Measurements from ENCODE around the gene RANBP3L. TPM values are rescaled to one million over a fixed set of nuclear protein-coding genes. Genes with fewer than 3 reads are reported as not detected.

The RANBP3L gene
- total RNA-seq, 1 donor from 2014 or later = not detected

DNA sequence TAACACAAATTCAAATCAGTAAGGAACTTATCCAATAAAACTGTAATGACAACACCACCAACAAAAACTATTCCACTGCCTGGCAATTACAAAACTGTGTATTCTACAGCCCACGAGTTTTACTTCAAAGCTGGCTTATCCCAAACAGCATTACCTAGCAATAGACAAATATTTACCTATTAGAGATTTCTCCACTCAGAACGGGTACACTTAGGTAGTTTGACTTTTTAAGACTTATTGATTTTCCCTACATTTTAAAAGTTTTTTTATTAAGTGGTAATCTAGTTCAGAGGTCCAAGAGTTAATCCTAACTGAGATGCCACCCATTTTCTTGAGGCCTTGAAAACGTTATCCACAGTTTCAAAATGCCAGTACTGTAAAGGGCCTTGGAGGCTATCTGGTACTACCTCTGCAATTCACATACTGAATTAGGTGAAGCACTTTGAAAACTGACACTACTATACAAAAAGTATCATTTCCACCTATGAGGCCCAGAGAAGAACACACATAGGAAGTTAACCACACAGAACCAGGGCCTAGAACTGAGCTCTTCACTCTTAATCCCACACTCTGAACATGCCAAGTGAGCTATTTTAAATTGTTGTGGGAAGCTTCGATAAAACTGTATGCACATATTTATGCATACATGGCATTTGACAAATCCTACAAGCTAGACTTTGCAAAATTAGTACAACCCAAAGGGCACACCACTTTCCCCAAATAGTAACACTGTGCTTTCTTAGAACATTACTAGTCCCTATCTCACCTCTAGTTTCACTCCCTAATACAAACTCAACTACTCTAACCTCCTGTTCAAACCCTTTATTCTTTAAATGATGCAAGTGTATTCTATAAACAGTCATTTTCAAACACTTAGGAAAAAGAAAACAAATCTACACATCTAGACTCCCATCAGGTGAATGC lies 62.1 kb downstream of the RANBP3L start:
- no peak for DNase-seq (ENCODE audit: low spot score in 2 of 2)
- peaks cover 0 to 8% of the 10 kb centered on the region in 2 donors for H3K4me1 ChIP-seq
- no peaks in the 10 kb centered on the region for H3K36me3 ChIP-seq
- no peak for TF ChIP-seq CTCF (IDR thresholded peaks at IDR 0.05)
- H3K27me3 ChIP-seq = no peaks in the 10 kb centered on the region
- H3K9me3 ChIP-seq = no peaks in the 10 kb centered on the region
- peak overlapping the region; percentile 0 to 41 for H3K27ac ChIP-seq
- H3K4me3 ChIP-seq = peak overlapping the region; percentile 65 to 88
- intact Hi-C loops (cut with DNase I) = loop anchor here (5.0 to 10.0 kb wide), 2 partner anchors 155 to 638 kb away; partner anchors contain the start of gene NIPBL

DNA sequence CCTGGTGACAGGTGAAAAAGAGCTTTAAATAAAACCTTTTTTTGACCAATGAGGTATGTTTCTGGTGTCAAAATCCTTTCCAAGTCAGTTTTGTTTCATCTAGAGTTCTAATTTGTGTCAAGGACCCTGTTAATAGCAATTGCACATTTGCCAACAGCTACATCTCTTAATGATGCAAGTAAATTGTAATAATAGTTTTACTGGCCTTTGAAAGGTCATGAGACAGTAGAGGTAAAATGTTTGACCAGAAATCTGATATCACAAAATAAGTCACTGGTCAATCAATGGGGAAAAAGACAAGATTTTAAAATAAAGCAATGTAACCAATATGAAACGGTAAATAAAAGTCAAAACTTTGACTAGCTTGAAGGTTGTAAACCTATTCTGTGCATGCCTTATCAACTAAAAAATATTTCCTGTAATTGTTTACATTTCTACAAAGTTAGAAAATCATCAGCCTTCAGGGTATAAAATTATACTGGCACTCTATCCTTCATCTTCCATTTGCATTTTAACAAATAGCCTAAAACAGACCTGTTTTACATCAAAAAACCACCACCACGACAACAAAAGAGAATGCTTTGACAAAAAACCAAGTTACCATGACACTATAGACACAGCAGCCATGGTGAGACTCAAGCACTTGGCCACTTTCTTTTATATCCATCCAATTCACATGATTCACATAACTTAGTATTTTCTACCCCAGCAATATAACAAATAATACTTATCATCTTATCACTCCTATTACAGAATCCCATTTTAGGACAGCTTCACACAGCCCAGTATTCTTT lies 63.0 kb downstream of the RANBP3L start:
- no peak for TF ChIP-seq CTCF (IDR thresholded peaks at IDR 0.05)
- no peaks in the 10 kb centered on the region for H3K36me3 ChIP-seq
- DNase-seq (ENCODE audit: low spot score in 2 of 2) = no peak
- peak overlapping the region; percentile 30 to 41 for H3K27ac ChIP-seq
- H3K27me3 ChIP-seq = no peaks in the 10 kb centered on the region
- peaks cover 0 to 8% of the 10 kb centered on the region in 2 donors for H3K4me1 ChIP-seq
- H3K4me3 ChIP-seq = peak overlapping the region in 1 of 2 donors; percentile 88
- no peaks in the 10 kb centered on the region for H3K9me3 ChIP-seq
- intact Hi-C loops (cut with DNase I) = no loop called here

GRCh38 chr5:36237751-36238150 lies 64.0 kb downstream of the RANBP3L start:
- DNase-seq (ENCODE audit: low spot score in 2 of 2) = no peak
- no peaks in the 10 kb centered on the region for H3K36me3 ChIP-seq
- TF ChIP-seq CTCF (IDR thresholded peaks at IDR 0.05) = no peak
- H3K27ac ChIP-seq = no peak overlapping the region
- H3K9me3 ChIP-seq = no peaks in the 10 kb centered on the region
- intact Hi-C loops (cut with DNase I) = no loop called here
- no peak overlapping the region for H3K4me3 ChIP-seq
- H3K4me1 ChIP-seq = peaks cover 0 to 8% of the 10 kb centered on the region in 2 donors
- no peaks in the 10 kb centered on the region for H3K27me3 ChIP-seq

DNA sequence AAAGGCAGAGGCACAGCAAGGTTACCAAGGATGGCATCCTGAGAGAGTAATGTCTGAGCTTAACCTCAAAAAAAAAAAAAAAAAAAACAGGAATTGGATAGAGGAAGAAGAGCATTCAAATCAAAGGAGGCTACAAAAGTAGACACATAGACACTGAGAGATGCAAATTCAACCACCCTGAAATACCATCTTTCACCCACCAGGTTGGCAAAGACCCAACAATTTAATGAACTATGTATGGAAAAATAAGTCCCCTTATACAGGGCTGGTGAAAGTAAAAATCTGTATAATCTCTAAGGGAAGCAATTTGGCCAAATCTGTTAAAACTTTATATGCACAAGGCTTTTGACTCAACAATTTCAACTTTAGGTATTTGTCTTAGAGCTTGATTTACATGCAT lies 64.9 kb downstream of the RANBP3L start:
- Histone ChIP-seq H3K4me3 (no peak overlapping the region), H3K27me3 (no peaks in the 10 kb centered on the region), H3K27ac (no peak overlapping the region), H3K9me3 (no peaks in the 10 kb centered on the region), H3K4me1 (peaks cover 0 to 8% of the 10 kb centered on the region in 2 donors), H3K36me3 (no peaks in the 10 kb centered on the region)
- no peak for DNase-seq (ENCODE audit: low spot score in 2 of 2)
- no peak for TF ChIP-seq CTCF (IDR thresholded peaks at IDR 0.05)
- intact Hi-C loops (cut with DNase I) = no loop called here

- H3K36me3 ChIP-seq = no peaks in the 10 kb centered on the region
- intact Hi-C loops (cut with DNase I) = no loop called here
- H3K9me3 ChIP-seq = no peaks in the 10 kb centered on the region
- TF ChIP-seq CTCF (IDR thresholded peaks at IDR 0.05) = no peak
- no peak for DNase-seq (ENCODE audit: low spot score in 2 of 2)
- H3K4me1 ChIP-seq = peaks cover 0 to 3% of the 10 kb centered on the region in 2 donors
- H3K27ac ChIP-seq = no peak overlapping the region
- no peak overlapping the region for H3K4me3 ChIP-seq
- H3K27me3 ChIP-seq = no peaks in the 10 kb centered on the region
These were observed 69.2 kb downstream of the RANBP3L start for GRCh38 chr5:36232533-36232932.

All from ascending aorta (tissue), 2 donors.